H1 (cell line): ENCODE measurements around the gene C18orf54. TPM values are rescaled to one million over a fixed set of nuclear protein-coding genes. Genes with fewer than 3 reads are reported as not detected.

Experiments used
- HDAC2 ChIP-seq, 2 experiments: fragments of 300-600 bp in 1 of 2; sonication (generic) in 1 of 2; IDR thresholded peaks; 2 replicates each; pipeline ENCODE4 v1.6.1; 2011 to 2012; ENCODE audit warnings: low read depth in 2 of 2, low read length in 2 of 2, mild to moderate bottlenecking in 2 of 2, moderate library complexity in 2 of 2, borderline replicate concordance in 1 of 2, inconsistent platforms in 1 of 2
- KDM1A ChIP-seq: fragments of 200-600, 300-600 bp; sonication (generic); IDR thresholded peaks from 2 replicates; pipeline ENCODE4 v1.7.1; 2016; ENCODE audit warnings: mild to moderate bottlenecking, low read length, borderline replicate concordance
- SP1 ChIP-seq: IDR thresholded peaks from 2 replicates; pipeline ENCODE4 v1.6.1; 2011; ENCODE audit warnings: low read depth, low read length
- SP2 ChIP-seq: IDR thresholded peaks from 2 replicates; pipeline ENCODE4 v1.6.1; 2012; ENCODE audit warnings: mild to moderate bottlenecking, low read length, inconsistent platforms
- polyA plus RNA-seq, 7 experiments: library from polyadenylated mRNA; depleted of rRNA in 3 of 7; stranded (reverse) in 5 of 7; unstranded in 2 of 7; fragments of >200 nt in 5 of 7; fragments of 200-250 nt in 2 of 7; gene quantifications; 1 replicate in 5 of 7; 2 replicates in 1 of 7; 4 replicates in 1 of 7; pipeline versions ENCODE4 v1.2.1 to v1.2.3, GENCODE V29; 2011 to 2013; ENCODE audit warnings: missing spikeins in 2 of 7, mixed read lengths in 2 of 7
- total RNA-seq: library from RNA; stranded (reverse); fragmentation: NEBNext Ultra II Directional; extraction: Animal tissue kit (Norgen Biotek cat#: 25700); gene quantifications from 2 replicates; pipeline ENCODE4 v1.2.1, GENCODE V29; 2021
- TF ChIP-seq, protein P1 (sequence below): IDR thresholded peaks from 2 replicates; pipeline ENCODE4 v1.6.1; 2012; ENCODE audit warnings: low read length, inconsistent platforms
- TF ChIP-seq, protein P2 (sequence below): fragments of 300-600 bp; sonication (generic); IDR thresholded peaks from 2 replicates; pipeline ENCODE4 v1.7.1; 2012; ENCODE audit warnings: low read length, moderate library complexity, mild to moderate bottlenecking, inconsistent platforms; ENCODE audit not compliant: insufficient replicate concordance

C18orf54 gene
- total and polyA plus RNA-seq, 2 of the 8 experiments (the other 6 are each of a cell fraction or from before 2014, with no cell fraction given) = 6.7 to 30.9 TPM

DNA sequence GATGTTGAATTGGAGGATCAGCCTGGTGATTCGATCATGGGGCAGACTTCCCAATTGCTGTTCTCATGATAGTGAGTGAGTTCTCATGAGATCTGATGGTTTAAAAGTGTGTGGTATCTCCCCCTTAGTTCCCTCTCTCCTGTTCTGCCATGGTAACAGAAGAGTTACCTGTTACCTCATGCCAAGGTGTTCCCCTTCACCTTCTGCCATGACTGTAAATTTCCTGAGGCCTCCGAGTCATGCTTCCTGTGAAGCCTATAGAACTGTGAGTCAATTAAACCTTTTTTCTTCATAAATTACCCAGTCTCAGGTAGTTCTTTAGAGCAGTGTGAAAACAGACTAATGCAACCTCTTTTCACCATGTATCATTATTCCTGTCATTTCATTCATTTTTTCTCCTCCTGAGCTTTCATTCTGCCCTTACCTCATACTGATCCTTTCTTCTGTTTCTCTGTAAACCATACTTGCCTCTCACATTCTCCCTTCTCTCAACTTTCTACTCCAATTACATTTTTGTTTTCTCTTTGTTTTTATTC lies 22.0 kb upstream of the C18orf54 start (continued):
- TF ChIP-seq, protein P1, sequence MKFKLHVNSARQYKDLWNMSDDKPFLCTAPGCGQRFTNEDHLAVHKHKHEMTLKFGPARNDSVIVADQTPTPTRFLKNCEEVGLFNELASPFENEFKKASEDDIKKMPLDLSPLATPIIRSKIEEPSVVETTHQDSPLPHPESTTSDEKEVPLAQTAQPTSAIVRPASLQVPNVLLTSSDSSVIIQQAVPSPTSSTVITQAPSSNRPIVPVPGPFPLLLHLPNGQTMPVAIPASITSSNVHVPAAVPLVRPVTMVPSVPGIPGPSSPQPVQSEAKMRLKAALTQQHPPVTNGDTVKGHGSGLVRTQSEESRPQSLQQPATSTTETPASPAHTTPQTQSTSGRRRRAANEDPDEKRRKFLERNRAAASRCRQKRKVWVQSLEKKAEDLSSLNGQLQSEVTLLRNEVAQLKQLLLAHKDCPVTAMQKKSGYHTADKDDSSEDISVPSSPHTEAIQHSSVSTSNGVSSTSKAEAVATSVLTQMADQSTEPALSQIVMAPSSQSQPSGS = no peak
- no peak for TF ChIP-seq KDM1A
- no peak for TF ChIP-seq SP1
- TF ChIP-seq, protein P2, sequence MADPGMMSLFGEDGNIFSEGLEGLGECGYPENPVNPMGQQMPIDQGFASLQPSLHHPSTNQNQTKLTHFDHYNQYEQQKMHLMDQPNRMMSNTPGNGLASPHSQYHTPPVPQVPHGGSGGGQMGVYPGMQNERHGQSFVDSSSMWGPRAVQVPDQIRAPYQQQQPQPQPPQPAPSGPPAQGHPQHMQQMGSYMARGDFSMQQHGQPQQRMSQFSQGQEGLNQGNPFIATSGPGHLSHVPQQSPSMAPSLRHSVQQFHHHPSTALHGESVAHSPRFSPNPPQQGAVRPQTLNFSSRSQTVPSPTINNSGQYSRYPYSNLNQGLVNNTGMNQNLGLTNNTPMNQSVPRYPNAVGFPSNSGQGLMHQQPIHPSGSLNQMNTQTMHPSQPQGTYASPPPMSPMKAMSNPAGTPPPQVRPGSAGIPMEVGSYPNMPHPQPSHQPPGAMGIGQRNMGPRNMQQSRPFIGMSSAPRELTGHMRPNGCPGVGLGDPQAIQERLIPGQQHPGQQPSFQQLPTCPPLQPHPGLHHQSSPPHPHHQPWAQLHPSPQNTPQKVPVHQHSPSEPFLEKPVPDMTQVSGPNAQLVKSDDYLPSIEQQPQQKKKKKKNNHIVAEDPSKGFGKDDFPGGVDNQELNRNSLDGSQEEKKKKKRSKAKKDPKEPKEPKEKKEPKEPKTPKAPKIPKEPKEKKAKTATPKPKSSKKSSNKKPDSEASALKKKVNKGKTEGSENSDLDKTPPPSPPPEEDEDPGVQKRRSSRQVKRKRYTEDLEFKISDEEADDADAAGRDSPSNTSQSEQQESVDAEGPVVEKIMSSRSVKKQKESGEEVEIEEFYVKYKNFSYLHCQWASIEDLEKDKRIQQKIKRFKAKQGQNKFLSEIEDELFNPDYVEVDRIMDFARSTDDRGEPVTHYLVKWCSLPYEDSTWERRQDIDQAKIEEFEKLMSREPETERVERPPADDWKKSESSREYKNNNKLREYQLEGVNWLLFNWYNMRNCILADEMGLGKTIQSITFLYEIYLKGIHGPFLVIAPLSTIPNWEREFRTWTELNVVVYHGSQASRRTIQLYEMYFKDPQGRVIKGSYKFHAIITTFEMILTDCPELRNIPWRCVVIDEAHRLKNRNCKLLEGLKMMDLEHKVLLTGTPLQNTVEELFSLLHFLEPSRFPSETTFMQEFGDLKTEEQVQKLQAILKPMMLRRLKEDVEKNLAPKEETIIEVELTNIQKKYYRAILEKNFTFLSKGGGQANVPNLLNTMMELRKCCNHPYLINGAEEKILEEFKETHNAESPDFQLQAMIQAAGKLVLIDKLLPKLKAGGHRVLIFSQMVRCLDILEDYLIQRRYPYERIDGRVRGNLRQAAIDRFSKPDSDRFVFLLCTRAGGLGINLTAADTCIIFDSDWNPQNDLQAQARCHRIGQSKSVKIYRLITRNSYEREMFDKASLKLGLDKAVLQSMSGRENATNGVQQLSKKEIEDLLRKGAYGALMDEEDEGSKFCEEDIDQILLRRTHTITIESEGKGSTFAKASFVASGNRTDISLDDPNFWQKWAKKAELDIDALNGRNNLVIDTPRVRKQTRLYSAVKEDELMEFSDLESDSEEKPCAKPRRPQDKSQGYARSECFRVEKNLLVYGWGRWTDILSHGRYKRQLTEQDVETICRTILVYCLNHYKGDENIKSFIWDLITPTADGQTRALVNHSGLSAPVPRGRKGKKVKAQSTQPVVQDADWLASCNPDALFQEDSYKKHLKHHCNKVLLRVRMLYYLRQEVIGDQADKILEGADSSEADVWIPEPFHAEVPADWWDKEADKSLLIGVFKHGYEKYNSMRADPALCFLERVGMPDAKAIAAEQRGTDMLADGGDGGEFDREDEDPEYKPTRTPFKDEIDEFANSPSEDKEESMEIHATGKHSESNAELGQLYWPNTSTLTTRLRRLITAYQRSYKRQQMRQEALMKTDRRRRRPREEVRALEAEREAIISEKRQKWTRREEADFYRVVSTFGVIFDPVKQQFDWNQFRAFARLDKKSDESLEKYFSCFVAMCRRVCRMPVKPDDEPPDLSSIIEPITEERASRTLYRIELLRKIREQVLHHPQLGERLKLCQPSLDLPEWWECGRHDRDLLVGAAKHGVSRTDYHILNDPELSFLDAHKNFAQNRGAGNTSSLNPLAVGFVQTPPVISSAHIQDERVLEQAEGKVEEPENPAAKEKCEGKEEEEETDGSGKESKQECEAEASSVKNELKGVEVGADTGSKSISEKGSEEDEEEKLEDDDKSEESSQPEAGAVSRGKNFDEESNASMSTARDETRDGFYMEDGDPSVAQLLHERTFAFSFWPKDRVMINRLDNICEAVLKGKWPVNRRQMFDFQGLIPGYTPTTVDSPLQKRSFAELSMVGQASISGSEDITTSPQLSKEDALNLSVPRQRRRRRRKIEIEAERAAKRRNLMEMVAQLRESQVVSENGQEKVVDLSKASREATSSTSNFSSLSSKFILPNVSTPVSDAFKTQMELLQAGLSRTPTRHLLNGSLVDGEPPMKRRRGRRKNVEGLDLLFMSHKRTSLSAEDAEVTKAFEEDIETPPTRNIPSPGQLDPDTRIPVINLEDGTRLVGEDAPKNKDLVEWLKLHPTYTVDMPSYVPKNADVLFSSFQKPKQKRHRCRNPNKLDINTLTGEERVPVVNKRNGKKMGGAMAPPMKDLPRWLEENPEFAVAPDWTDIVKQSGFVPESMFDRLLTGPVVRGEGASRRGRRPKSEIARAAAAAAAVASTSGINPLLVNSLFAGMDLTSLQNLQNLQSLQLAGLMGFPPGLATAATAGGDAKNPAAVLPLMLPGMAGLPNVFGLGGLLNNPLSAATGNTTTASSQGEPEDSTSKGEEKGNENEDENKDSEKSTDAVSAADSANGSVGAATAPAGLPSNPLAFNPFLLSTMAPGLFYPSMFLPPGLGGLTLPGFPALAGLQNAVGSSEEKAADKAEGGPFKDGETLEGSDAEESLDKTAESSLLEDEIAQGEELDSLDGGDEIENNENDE = no peak
- no peak for TF ChIP-seq HDAC2 (IDR thresholded peaks at IDR 0.05; ENCODE audit: borderline replicate concordance in 1 of 2, low read depth in 2 of 2, low read length in 2 of 2)
- no peak for TF ChIP-seq SP2
